Measurements from ENCODE around the gene FKBP8.

The FKBP8 gene

GRCh38 chr19:18521692-18522123 lies 21.7 kb downstream of the FKBP8 start, which contains the start of gene ELL:
ELL (minus strand) TSS chr19:18522070; CDS start chr19:18522055, 15 bp downstream.
- no peak for DNase-seq (ENCODE audit: low spot score)

- no peak for DNase-seq (ENCODE audit: low spot score)
Observed at GRCh38 chr19:18520848-18521691, 22.3 kb downstream of the FKBP8 start.

- DNase-seq (ENCODE audit: low spot score), result peak; percentile 81
Observed at GRCh38 chr19:18519962-18520847, 23.2 kb downstream of the FKBP8 start.

GRCh38 chr19:18518639-18519038 lies 24.7 kb downstream of the FKBP8 start:
- no peak for DNase-seq (ENCODE audit: low spot score)

GRCh38 chr19:18517606-18518005 lies 25.8 kb downstream of the FKBP8 start:
- DNase-seq (ENCODE audit: low spot score), result no peak

- DNase-seq (ENCODE audit: low spot score), result no peak
Observed at GRCh38 chr19:18515959-18516358, 27.4 kb downstream of the FKBP8 start.

- DNase-seq (ENCODE audit: low spot score), result no peak
Observed at GRCh38 chr19:18514800-18515682, 28.3 kb downstream of the FKBP8 start.

GRCh38 chr19:18513868-18514267 lies 29.5 kb downstream of the FKBP8 start:
- no peak for DNase-seq (ENCODE audit: low spot score)

GRCh38 chr19:18510216-18510615 lies 33.2 kb downstream of the FKBP8 start:
- DNase-seq (ENCODE audit: low spot score), result no peak

GRCh38 chr19:18508585-18508984 lies 34.8 kb downstream of the FKBP8 start:
- DNase-seq (ENCODE audit: low spot score), result no peak

- no peak for DNase-seq (ENCODE audit: low spot score)
Observed at GRCh38 chr19:18507727-18508440, 35.5 kb downstream of the FKBP8 start.

- DNase-seq (ENCODE audit: low spot score), result no peak
Observed at GRCh38 chr19:18507021-18507726, 36.2 kb downstream of the FKBP8 start.

GRCh38 chr19:18506101-18506930 lies 37.1 kb downstream of the FKBP8 start:
- DNase-seq (ENCODE audit: low spot score), result no peak

GRCh38 chr19:18504886-18505610 lies 38.3 kb downstream of the FKBP8 start:
- no peak for DNase-seq (ENCODE audit: low spot score)

- DNase-seq (ENCODE audit: low spot score), result no peak
Observed at GRCh38 chr19:18503971-18504885, 39.1 kb downstream of the FKBP8 start.

- DNase-seq (ENCODE audit: low spot score), result no peak
Observed at GRCh38 chr19:18503337-18503970, 39.9 kb downstream of the FKBP8 start.

- no peak for DNase-seq (ENCODE audit: low spot score)
Observed at GRCh38 chr19:18502638-18503294, 40.6 kb downstream of the FKBP8 start.
